Stimulated activated naive CD8-positive, alpha-beta T cell treated with anti-CD3 and anti-CD28 coated beads, Interleukin-15, Interleukin-2, amounts not matched to agents 100 U/mL and 50 U/mL, for 24 hours (primary cell): ENCODE data around the gene KIF13A.
A peak's percentile ranks its signal among the peaks of the same experiment; 100 is the strongest.

Experiments used
- ATAC-seq: fragments of 150-1000 bp; cut with Tn5 transposase; one replicate; pipeline ENCODE4 v1.10.0; 2021
- DNase-seq: peaks from one replicate; pipeline ENCODE4 v3.0.0; 2021

The KIF13A gene

DNA sequence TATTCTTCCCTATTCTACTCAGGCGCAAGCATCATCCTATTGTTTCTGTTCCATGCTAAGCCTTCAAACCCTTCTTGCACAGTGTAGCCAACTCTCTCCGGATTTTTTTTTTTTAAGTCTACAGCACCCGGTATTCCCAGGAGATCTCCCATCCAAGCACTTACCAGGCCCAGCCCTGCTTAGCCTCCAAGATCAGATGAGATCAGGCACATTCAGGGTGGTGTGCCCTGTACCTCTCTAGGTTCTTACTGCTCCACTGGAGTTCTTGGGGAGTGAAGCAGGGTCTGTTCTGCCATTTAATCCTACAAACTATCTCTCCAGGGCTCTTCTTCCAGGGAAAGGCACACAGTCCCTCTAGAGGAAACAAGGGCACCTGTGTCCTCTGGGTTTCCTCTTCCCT, 265.8 kb downstream of the KIF13A start:
- ATAC-seq (no peak), DNase-seq (no peak)

DNA sequence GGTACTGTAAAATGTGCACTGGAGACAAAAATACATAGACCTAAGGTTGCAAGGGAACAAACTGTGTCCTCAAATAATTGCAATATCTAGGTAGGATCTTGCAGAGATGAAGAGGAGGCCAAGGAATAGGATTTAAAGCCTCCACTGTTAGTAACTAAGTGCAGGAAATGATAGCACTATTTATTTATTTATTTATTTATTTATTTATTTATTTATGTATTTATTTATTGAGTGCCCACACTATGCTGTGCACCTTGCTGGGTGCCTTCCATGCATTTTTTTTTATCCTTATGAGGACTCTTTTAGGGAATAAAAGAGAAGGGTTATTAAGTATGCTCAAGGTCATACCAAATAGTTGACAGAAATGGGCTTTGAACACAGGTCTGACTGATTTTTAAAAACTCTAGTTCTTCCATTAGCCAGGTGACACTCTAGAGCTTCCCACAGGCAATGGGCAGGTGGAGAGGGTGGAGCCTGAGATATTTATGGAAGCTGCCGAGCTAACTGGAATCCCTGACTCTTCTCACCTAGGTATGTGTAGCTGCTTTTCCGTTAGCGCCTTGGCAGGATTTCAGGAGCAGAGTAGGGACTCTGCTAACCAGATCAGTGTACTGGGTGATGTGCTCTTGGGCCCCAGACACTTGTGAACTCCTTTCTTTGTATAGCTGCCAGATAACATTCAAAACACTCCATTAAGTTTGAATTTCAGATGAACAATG, 268.0 kb downstream of the KIF13A start:
- no peak for DNase-seq
- no peak for ATAC-seq

DNA sequence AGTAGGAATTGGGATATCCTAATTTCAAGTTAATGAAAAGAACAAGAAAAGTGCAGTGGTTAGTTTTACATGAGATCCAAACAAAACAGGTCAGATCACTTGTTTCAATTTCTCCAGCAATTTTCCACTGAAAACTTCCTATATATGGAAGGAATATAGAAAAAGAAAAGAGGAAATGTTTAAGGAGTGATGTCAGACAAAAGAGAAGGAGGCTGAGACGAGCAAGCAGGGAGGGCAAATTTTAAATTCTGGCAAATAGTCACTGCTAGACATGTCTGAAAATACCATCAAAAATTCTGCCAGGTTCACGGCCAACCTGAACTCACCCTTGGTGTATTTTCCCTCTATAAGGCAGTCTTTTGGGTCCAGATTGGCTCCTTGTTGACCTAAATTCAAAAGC, 271.2 kb downstream of the KIF13A start:
- no peak for DNase-seq
- no peak for ATAC-seq

DNA sequence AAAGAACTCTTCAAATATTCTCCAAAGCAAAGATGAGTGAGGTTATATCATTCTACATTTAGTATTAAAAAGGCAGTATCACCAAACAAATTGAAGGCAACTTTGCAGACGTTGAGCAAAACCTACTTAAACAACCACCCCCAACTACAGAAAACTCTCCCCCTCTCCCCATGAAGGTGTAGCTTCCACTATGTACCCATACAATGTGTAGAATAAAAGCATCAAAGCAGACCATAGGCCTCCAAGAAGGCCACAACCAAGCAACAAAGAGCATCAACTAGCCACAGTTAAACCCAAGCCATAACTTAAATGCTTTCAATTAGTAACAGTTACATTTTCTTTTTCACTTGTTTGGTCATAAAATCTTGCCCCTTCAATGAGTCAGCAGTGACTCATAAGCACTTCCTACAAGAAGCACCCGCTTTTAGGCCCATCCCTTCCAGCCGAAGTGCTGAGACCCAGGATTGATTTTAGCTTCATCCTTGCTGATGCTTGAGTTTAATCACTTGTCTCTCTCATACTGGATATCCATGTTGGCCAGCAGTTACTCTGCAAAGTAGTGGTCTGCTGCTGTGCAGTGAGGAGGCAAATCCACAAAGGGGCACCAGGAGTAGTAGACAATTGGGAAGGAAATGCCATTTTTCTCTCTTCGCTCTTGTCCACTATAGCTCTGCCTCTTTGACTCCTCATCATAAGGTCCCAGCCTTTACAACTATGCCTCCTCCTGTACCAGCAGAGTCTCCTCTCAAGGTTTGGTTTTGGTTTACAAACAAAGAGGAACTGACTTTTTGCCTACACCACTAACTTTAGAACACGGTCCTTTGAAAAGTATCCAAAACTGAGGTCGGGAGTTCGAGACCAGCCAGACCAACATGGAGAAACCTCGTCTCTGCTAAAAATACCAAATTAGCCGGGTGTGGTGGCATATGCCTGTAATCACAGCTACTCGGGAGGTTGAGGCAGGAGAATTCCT, 272.3 kb downstream of the KIF13A start:
- ATAC-seq: peak; percentile 90
- peak; percentile 38 for DNase-seq

DNA sequence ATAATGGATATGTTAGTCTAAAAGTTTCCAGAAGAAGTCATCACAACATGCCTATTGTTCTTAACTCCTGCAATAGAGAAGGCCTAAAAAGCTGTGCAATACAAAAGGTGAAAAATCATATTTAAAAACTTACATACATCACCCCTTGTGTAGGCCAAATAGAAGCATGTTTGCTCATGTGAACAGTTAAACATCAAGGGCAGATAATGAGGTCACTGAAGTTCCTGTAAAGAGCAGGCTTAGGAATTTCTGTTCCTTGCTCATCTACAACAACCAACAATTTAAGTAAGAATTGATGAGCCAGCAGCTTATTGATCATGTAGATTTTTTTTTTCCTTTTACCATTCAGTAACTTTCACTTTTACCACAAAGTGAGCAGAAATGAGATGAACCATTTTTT, 273.3 kb downstream of the KIF13A start:
- no peak for ATAC-seq
- no peak for DNase-seq

DNA sequence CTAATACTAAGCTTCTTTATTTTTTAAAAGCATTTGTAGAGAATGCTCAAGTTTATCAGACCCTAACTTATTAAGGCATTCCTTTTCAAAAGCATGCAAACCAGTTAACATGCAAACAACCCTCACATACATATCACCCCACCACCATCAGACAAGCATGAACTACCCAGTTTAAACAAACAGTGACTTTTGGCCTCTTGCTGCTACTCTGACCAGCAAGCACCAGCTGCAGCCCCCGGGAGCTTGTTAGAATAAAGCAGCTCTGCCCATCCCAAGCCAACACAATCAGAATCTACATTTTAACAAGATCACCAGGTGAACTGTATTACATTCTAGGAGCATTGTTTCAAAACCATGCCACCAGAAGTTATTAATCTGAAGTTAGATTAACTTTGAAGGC, 274.9 kb downstream of the KIF13A start:
- no peak for DNase-seq
- ATAC-seq: no peak

DNA sequence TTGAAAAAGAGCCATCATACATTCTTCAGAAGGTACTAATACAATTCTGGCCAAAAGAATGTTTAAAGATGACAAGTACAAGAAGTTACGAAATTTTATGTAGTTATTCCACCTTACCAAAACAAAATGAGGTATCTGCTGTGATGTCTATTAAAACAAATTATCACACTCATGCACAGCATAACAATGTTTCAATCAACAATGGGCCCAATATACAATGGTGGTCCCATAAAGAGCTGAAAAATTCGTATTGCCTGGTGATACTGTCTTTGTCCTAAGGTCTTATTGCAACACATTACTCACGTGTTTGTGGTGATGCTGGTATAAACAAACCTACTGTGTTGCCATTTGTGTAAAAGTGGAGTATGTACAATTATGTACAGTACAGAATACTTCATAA, 277.1 kb downstream of the KIF13A start:
- ATAC-seq (no peak), DNase-seq (no peak)

DNA sequence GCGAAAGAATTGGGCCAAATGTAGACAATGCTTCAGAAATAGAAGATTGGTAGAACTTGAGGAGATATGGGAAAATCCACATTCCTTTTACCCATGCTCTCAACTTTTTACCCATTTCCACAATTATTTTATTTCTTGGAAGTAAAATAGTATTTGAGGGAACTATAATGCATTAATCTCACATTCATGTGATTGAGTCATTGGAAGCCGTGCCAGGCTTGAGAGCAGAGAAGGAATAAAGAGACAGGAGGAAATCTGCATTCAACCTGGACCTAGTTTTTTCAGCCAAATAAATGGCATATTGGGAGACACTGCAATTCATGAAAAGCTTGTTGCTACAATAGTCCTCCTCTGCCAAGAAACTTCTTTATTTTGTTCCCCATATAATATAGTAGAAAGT, 278.0 kb downstream of the KIF13A start:
- ATAC-seq (no peak), DNase-seq (no peak)
